HepG2 (cell line): Measurements from ENCODE around the gene CCDC28A. TPM values are rescaled to one million over a fixed set of nuclear protein-coding genes. Genes with fewer than 3 reads are reported as not detected.

Experiments
- ATAC-seq: fragments of 200-7000 bp; cut with Tn5 transposase; 3 replicates; pipeline ENCODE4 v1.9.1; 2020; ENCODE audit warnings: mild to moderate bottlenecking, moderate library complexity
- BruUV-seq: library from RNA; stranded (reverse); fragments of 400-500 nt; replicated peaks from 2 replicates; lab custom pipeline; 2021; lab: Mats Ljungman, UMichigan
- CTCF ChIA-PET: fragments of 300-600 bp; formaldehyde crosslinking; extraction: SDS; loops from one replicate; lab custom pipeline; 2021; ENCODE audit warnings: low total read pairs, inconsistent platforms, low intra/inter-chr PET ratio; lab: Yijun Ruan, JAX
- POLR2A ChIA-PET: fragments of 350-600 bp; sonication (Branson Sonifier 250); formaldehyde crosslinking; loops from one replicate; lab custom pipeline; 2020; ENCODE audit warnings: antibody characterized with exemption, inconsistent platforms; lab: Yijun Ruan, JAX
- DNase-seq: peaks from one replicate; pipeline ENCODE4 v3.0.0-alpha.2; 2015; ENCODE audit warnings: low spot score
- FAIRE-seq: peaks from 3 replicates; lab custom pipeline; 2011; peaks lifted over from hg19 to GRCh38; lab: Jason Lieb, UNC
- H2AFZ ChIP-seq: one replicate; pipeline ENCODE4 v1.6.1; 2011; ENCODE audit warnings: low read length, inconsistent platforms
- H3K27ac ChIP-seq: fragments of 300-600 bp; 3 replicates; pipeline ENCODE4 v1.8.0; 2011; ENCODE audit warnings: mixed run types, mild to moderate bottlenecking, mixed read lengths, low read length, inconsistent platforms; ENCODE audit not compliant: insufficient read depth; ENCODE audit errors: extremely low read length
- H3K27me3 ChIP-seq, 2 experiments: fragments of 200-600 bp in 1 of 2; 2 replicates in 1 of 2; 3 replicates in 1 of 2; pipeline versions ENCODE4 v1.6.0 to v1.8.0; 2011; ENCODE audit warnings: low read length in 2 of 2, mild to moderate bottlenecking in 2 of 2, moderate library complexity in 2 of 2, inconsistent platforms in 1 of 2; ENCODE audit not compliant: insufficient read depth in 2 of 2, control insufficient read depth in 1 of 2
- H3K36me3 ChIP-seq, 2 experiments: fragments of 200-600 bp in 1 of 2; replicated peaks in 1 of 2; 2 replicates in 1 of 2; 3 replicates in 1 of 2; pipeline versions ENCODE4 v1.5.1 to v1.8.0; 2011; ENCODE audit warnings: low read length in 2 of 2, inconsistent platforms in 1 of 2; ENCODE audit not compliant: insufficient read depth in 2 of 2, control insufficient read depth in 1 of 2
- H3K4me1 ChIP-seq: 2 replicates; pipeline ENCODE4 v1.5.1; 2012; ENCODE audit warnings: low read length, inconsistent platforms; ENCODE audit not compliant: insufficient read depth
- H3K4me2 ChIP-seq: 2 replicates; pipeline ENCODE4 v1.6.0; 2011; ENCODE audit warnings: low read depth, low read length, inconsistent platforms
- H3K4me3 ChIP-seq, 3 experiments: fragments of 200-600 bp in 1 of 3; sonication (generic), shearing (Covaris generic) in 1 of 3; replicated peaks in 1 of 3; 2 replicates each; pipeline ENCODE4 v1.5.1; 2011 to 2016; ENCODE audit warnings: low read length in 3 of 3, inconsistent platforms in 2 of 3, low read depth in 2 of 3, mild to moderate bottlenecking in 2 of 3, control low read depth in 1 of 3, mixed read lengths in 1 of 3; ENCODE audit not compliant: insufficient read depth in 1 of 3
- H3K79me2 ChIP-seq: one replicate; pipeline ENCODE4 v1.6.1; 2011; ENCODE audit warnings: low read length, inconsistent platforms; ENCODE audit not compliant: insufficient read depth
- H3K9ac ChIP-seq: 2 replicates; pipeline ENCODE4 v1.6.0; 2011; ENCODE audit warnings: mild to moderate bottlenecking, low read depth, low read length, inconsistent platforms; ENCODE audit not compliant: insufficient read depth
- H3K9me3 ChIP-seq: 2 replicates; pipeline ENCODE4 v1.5.1; 2012; ENCODE audit warnings: mild to moderate bottlenecking, low read length
- H4K20me1 ChIP-seq: 2 replicates; pipeline ENCODE4 v1.6.0; 2011; ENCODE audit warnings: inconsistent platforms, mild to moderate bottlenecking, low read length, moderate library complexity; ENCODE audit not compliant: insufficient read depth
- CBX2 ChIP-seq, 2 experiments: fragments of 200-600 bp in 1 of 2; sonication (generic); formaldehyde crosslinking in 1 of 2; IDR thresholded peaks; 2 replicates each; pipeline versions ENCODE4 v1.7.0 to v1.8.1; 2018 to 2022; ENCODE audit warnings: low read depth in 2 of 2, low read length in 1 of 2, mild to moderate bottlenecking in 1 of 2, missing genetic modification reagents in 1 of 2
- JARID2 ChIP-seq: sonication (generic); formaldehyde crosslinking; IDR thresholded peaks from 2 replicates; pipeline ENCODE4 v1.8.1; 2023; ENCODE audit warnings: missing genetic modification reagents, inconsistent platforms; ENCODE audit not compliant: insufficient replicate concordance
- MAX ChIP-seq: IDR thresholded peaks from 2 replicates; pipeline ENCODE4 v1.6.1; 2012; ENCODE audit warnings: inconsistent platforms
- NFIC ChIP-seq: IDR thresholded peaks from 2 replicates; pipeline ENCODE4 v1.6.1; 2012; ENCODE audit warnings: mild to moderate bottlenecking, low read length, inconsistent platforms
- RAD21 ChIP-seq: fragments of 450-650 bp; formaldehyde crosslinking; IDR thresholded peaks from 2 replicates; pipeline ENCODE4 v1.5.0; 2020; ENCODE audit warnings: mild to moderate bottlenecking
- RBAK ChIP-seq: sonication (generic); formaldehyde crosslinking; IDR thresholded peaks from 2 replicates; pipeline ENCODE4 v1.5.1; 2020; ENCODE audit warnings: mild to moderate bottlenecking, missing genetic modification reagents
- SATB2 ChIP-seq: sonication (generic); formaldehyde crosslinking; IDR thresholded peaks from 2 replicates; pipeline ENCODE4 v1.5.0; 2020; ENCODE audit warnings: missing genetic modification reagents
- TBX3 ChIP-seq: fragments of 450-650 bp; IDR thresholded peaks from 2 replicates; pipeline ENCODE4 v1.6.1; 2017; ENCODE audit warnings: antibody characterized with exemption, mild to moderate bottlenecking, inconsistent platforms, borderline replicate concordance
- TFDP2 ChIP-seq: sonication (generic); formaldehyde crosslinking; IDR thresholded peaks from 2 replicates; pipeline ENCODE4 v1.4.0; 2020; ENCODE audit warnings: missing genetic modification reagents
- ZBTB42 ChIP-seq: sonication (generic); formaldehyde crosslinking; IDR thresholded peaks from 2 replicates; pipeline ENCODE4 v1.5.0; 2020; ENCODE audit warnings: mild to moderate bottlenecking, missing genetic modification reagents
- ZKSCAN1 ChIP-seq: fragments of 150-350 bp; IDR thresholded peaks from 2 replicates; pipeline ENCODE4 v1.6.1; 2014; ENCODE audit warnings: low read length
- ZNF225 ChIP-seq: sonication (generic); formaldehyde crosslinking; IDR thresholded peaks from 2 replicates; pipeline ENCODE4 v1.4.0; 2020; ENCODE audit warnings: mild to moderate bottlenecking, missing genetic modification reagents
- ZNF276 ChIP-seq: sonication (generic); formaldehyde crosslinking; IDR thresholded peaks from 2 replicates; pipeline ENCODE4 v1.4.0; 2020; ENCODE audit warnings: mild to moderate bottlenecking, low read depth, missing genetic modification reagents
- ZNF331 ChIP-seq: sonication (generic); formaldehyde crosslinking; IDR thresholded peaks from 2 replicates; pipeline ENCODE4 v1.4.0; 2020; ENCODE audit warnings: missing genetic modification reagents
- ZNF713 ChIP-seq: sonication (generic); formaldehyde crosslinking; IDR thresholded peaks from 2 replicates; pipeline ENCODE4 v1.4.0; 2020; ENCODE audit warnings: mild to moderate bottlenecking, missing genetic modification reagents
- ZNF746 ChIP-seq: sonication (generic); formaldehyde crosslinking; IDR thresholded peaks from 2 replicates; pipeline ENCODE4 v1.8.0; 2022; ENCODE audit warnings: mild to moderate bottlenecking, missing genetic modification reagents
- ZNF781 ChIP-seq: sonication (generic); formaldehyde crosslinking; IDR thresholded peaks from 2 replicates; pipeline ENCODE4 v1.5.1; 2020; ENCODE audit warnings: borderline replicate concordance, mild to moderate bottlenecking, missing genetic modification reagents; ENCODE audit errors: not compliant biosample characterization
- WGBS: methylation state at CpG from one replicate; pipeline ENCODE4 v1.1.6; 2017; ENCODE audit warnings: low lambda C conversion rate; 5-methylcytosine and 5-hydroxymethylcytosine counted together
- in situ Hi-C: cut with HindIII; loops from 2 replicates; pipeline ENCODE4 v1.10.0; 2017; ENCODE audit warnings: low pct_unique_long_range_greater_than_20kb; ENCODE audit not compliant: extremely low pct_ligation_motif_present
- intact Hi-C: fragments of 100-400 bp; cut with micrococcal nuclease; formaldehyde crosslinking; loops from one replicate; pipeline ENCODE4 v1.10.0; 2022; ENCODE audit not compliant: unreplicated experiment
- polyA plus RNA-seq, 8 experiments: library from polyadenylated mRNA; depleted of rRNA in 3 of 8; stranded (reverse) in 7 of 8; unstranded in 1 of 8; fragments of >200 nt; fragmentation: Illumina TruSeq in 4 of 8; extraction: Trizol in 4 of 8; gene quantifications; 2 replicates each; pipeline versions ENCODE4 v1.2.1 to v1.2.3, GENCODE V29; 2011 to 2016; ENCODE audit warnings: low read depth in 4 of 8, missing spikeins in 1 of 8, mixed read lengths in 1 of 8; ENCODE audit not compliant: insufficient read depth in 1 of 8
- total RNA-seq, 5 experiments: library from RNA; depleted of rRNA; stranded (reverse); fragments of >200 nt; fragmentation: Illumina TruSeq; extraction: Trizol; gene quantifications; 2 replicates each; pipeline ENCODE4 v1.2.3, GENCODE V29; 2016; ENCODE audit warnings: low read depth in 1 of 5
- TF ChIP-seq, protein P1 (sequence below): sonication (generic); formaldehyde crosslinking; IDR thresholded peaks from 2 replicates; pipeline ENCODE4 v1.5.0; 2020; ENCODE audit warnings: missing genetic modification reagents

Gene CCDC28A
- total and polyA plus RNA-seq, 2 of the 13 experiments (the other 11 are each of a cell fraction or from before 2014, with no cell fraction given) = 15.8 TPM

DNA sequence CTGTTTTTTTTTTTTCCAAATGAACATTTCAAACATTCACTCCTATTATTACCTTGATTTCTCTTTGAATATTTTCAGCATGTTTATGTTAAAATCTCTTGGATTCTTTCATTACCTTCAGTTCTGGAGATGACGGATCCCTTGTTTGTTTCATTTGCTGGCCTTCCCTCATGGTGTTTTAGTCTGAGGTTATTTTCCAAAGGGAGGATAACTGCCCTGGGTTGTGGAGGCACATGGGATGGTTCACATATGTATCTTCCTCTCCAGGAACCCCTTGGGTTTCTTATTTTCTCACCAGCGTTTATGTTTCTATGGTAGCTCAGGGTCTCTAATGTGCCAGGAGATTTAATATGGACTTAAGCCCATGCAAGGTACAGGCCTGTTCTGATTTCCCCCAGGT, 58.6 kb downstream of the CCDC28A start:
- H3K9ac ChIP-seq = no peak overlapping the region
- no peak for TF ChIP-seq ZNF713
- no peak for TF ChIP-seq NFIC
- TF ChIP-seq SATB2 (CRISPR knock-in tag) = no peak
- TF ChIP-seq ZNF225 (CRISPR knock-in tag) = no peak
- no peak for TF ChIP-seq ZNF276 (CRISPR knock-in tag)
- no peak for TF ChIP-seq ZBTB42 (CRISPR knock-in tag)
- no peak for TF ChIP-seq TBX3
- no peak for TF ChIP-seq ZNF781
- no peak for TF ChIP-seq JARID2
- TF ChIP-seq, protein P1, sequence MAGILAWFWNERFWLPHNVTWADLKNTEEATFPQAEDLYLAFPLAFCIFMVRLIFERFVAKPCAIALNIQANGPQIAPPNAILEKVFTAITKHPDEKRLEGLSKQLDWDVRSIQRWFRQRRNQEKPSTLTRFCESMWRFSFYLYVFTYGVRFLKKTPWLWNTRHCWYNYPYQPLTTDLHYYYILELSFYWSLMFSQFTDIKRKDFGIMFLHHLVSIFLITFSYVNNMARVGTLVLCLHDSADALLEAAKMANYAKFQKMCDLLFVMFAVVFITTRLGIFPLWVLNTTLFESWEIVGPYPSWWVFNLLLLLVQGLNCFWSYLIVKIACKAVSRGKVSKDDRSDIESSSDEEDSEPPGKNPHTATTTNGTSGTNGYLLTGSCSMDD (CRISPR knock-in tag) = no peak
- TF ChIP-seq RAD21 (CRISPR knock-in tag) = no peak
- TF ChIP-seq RBAK (CRISPR knock-in tag) = no peak
- no peak for TF ChIP-seq MAX
- TF ChIP-seq CBX2 (IDR thresholded peaks at IDR 0.05; ENCODE audit: low read depth, low read length) = no peak
- no peak for TF ChIP-seq CBX2 (CRISPR knock-in tag; IDR thresholded peaks at IDR 0.05; ENCODE audit: low read depth)
- TF ChIP-seq ZNF331 (CRISPR knock-in tag) = no peak
- TF ChIP-seq TFDP2 (CRISPR knock-in tag) = no peak
- TF ChIP-seq ZNF746 (CRISPR knock-in tag) = no peak
- no peak for TF ChIP-seq ZKSCAN1
- WGBS = 28% methylated on average over 2 of the region's 2 CpGs
- no TSS peak for BruUV-seq
- no peak for DNase-seq
- intact Hi-C loops = no loop called here
- no peaks in the 10 kb centered on the region for H4K20me1 ChIP-seq
- H3K79me2 ChIP-seq = no peaks in the 10 kb centered on the region
- H3K36me3 ChIP-seq = no peaks in the 10 kb centered on the region
- no peak overlapping the region for H3K4me3 ChIP-seq
- H3K9me3 ChIP-seq = no peaks in the 10 kb centered on the region
- H3K27me3 ChIP-seq = peaks cover 0 to 7% of the 10 kb centered on the region in 2 experiments; a peak in 3 of 5 replicates
- no peaks in the 10 kb centered on the region for H3K4me1 ChIP-seq
- in situ Hi-C loops = no loop called here
- no peak for ATAC-seq
- ChIA-PET CTCF (no interaction called here), POLR2A (no interaction called here)
- no peak overlapping the region for H3K4me2 ChIP-seq
- FAIRE-seq = no peak
- no peak overlapping the region for H3K27ac ChIP-seq
- no peak overlapping the region for H2AFZ ChIP-seq
